GM21423 (cell line): ENCODE results near the gene RUNX2.

Source experiments
- ATAC-seq: cut with Tn5 transposase; IDR thresholded peaks from one replicate; pipeline ENCODE4 v1.9.1; 2021; ENCODE audit warnings: mild to moderate bottlenecking, moderate library complexity; ENCODE audit not compliant: unreplicated experiment

RUNX2 gene

DNA sequence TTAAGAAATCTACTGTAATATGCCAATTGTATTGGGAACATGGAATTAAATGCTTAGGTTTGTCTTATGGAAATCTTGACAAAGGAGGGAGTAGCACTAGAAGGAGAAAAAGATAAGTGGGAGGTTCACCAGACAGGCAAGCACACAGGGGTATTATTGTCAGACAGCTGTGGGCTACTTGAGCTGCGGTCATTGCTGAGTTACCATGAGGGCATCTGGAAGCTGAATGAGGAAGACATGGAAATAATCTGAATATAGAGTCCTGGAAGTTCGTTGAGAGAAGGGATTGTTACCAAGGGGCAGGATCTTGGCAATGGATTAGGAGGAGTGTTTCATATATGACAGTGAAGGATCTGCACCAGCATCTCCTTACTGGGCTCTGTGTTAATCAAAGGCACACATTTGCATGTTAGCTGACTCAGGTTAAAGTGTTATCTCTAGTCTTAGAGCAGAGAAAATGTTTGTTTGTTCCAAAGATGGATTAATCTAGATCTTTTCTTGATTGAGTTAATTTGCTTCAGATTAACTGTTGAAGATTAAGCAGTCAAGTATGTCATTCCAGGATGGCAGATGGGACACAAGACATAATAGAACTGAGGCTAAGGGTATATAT is 102.6 kb downstream of the RUNX2 start:
- no peak for ATAC-seq

DNA sequence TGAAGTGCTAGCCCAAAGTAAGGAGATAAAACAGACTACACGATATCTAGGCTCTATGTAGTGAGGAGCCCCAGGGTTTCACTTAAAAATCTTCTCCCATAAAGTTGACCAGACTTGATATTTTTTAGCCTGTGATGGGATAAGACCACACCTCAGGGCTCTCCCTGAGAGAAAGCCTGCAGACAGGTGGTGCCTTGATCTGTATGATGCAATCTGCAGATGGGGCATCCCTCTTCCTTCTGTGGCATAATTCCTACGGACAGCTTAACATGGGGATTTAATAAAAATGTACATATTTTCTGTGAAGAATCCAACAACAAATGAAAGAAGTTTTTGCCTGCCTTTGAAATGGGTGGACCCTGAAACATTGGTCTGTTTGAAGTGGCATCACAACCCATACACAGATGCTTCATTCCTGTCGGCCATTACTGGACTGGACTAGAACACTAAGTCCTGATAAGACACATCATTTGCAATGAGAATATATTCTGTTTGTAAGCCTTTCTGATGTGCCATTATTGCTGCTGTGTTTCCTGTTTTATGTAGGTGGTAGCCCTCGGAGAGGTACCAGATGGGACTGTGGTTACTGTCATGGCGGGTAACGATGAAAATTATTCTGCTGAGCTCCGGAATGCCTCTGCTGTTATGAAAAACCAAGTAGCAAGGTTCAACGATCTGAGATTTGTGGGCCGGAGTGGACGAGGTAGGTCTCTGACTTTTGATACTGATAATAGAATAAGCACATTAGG is 103.4 kb downstream of the RUNX2 start:
- ATAC-seq = no peak

DNA sequence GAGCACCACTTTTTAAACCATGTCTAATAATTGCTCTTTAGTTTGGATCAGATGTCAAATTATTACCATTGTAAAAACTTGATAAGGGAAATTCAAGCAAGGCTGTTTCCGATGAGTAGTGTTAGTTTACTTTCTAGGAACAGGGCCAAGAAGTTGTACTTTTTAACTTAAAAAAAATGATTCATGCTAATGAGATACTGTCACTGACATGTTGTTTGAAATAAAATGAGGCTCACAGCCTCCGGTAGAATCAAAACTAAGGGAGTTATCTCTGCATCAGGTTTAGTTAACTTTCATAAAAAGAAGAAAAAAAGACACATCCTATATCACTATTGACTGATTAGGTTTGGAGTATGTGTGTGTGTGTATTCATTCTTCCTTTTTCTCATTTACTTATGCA is 104.8 kb downstream of the RUNX2 start:
- ATAC-seq = no peak

DNA sequence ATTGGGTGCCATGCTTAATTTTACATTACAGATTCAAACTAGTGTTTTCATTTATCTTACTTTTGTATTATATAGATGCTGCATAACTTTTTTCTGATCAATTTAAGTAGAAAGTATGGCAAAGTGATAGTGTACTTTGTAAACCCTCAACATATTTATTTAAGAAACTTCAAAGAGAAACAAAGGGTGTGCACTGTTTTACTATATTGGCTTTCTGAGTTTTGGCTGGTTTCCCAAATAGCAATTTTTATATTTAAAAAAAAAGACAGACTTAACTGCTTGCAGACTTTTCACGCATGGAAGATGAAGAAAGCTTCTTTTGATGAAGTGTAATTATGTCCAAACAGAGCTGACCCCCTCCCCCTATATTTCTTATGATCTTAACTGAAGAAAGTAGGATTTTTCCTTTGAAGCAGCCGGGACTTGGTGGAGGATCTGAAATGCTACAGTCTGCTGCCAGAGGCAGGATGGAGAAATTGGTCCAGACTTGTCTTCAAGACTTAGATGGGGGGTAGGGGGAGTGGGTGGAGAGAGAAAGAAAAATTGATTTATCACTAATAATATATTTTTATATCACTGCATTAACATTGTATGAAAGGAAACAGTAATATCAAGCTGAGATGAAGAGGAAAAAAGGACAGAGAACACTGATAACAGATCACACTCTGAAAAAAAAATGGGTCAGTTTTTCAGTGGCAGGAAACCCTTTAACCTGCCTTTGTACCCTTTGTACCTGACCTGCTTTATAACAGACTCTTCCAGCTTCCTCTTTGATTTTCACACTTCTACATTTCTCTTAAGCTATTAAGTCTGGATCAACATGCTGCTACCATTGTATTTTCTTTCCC is 105.6 kb downstream of the RUNX2 start:
- ATAC-seq = no peak

DNA sequence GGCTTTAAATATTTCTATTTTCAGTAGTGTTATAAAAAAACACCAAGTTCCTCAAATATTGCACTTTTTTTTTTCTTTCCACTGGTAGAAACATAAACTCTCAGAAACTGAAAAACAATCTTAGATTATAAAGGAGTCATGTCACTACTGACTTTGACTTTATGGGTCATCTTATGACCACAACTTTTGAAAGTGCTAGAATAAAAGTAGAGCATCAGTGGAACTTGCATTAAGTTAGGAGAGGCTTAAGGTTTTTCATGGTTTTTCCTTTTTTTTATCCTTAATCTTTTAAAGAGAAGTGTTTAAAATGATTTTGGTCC is 106.2 kb downstream of the RUNX2 start:
- ATAC-seq = no peak

DNA sequence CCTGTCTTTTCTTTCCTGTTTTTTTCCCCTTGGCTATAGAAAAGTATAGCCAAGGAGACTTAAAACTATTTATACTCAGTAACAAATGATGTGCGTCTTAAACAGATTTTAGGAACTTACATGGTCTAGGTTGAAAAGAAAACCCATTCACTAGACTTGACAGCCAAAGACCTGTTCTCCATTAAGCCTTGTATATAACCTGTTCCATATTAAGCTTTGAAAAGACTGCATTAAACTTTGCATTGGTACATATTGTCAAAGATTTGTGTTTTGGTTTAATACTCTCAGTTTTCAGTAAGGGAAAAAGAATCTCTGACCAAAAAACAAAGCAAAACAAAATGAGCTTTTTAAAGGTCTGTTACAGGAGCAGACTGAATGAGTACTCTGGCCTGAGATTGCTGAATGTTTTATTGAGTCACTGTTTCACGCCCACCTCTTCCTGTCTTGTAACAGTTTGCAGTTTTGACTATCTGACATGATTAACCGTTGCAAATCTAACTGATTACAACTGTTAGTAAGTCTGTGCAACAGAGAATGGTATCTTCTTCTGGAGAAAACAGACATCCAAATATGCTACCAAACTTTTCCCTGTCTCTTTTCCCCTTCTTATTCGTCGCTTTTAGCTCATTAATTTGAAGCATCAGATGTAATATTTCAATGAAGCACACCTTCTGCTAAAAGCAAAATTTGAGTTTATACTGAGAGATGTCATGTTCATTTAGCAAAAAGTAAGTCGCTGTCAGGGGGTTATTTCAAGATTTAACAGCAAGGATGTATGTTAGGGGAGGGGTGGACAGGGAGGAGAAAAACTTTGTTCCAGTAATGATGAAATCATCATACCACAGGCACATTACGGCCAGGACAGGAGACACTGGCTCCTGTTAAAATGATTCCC is 108.7 kb downstream of the RUNX2 start:
- ATAC-seq = no peak

DNA sequence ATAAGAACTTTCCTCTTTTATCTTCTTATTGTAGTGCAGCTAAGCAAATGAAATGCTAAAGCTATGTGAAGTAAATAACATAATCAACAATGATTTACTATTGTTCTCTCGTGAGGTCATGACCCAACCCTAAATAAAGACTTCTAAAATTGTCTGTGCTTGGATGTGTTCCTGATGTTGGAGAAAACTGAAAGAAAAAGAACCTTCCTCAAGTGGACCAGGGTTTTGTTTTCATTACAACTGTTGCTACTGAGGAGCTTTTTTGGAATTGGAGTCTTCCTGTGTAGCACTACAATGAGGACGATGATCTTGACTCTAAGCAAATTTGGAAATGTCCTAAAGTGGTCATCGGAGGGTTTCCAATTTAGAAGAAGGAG is 109.3 kb downstream of the RUNX2 start:
- no peak for ATAC-seq

DNA sequence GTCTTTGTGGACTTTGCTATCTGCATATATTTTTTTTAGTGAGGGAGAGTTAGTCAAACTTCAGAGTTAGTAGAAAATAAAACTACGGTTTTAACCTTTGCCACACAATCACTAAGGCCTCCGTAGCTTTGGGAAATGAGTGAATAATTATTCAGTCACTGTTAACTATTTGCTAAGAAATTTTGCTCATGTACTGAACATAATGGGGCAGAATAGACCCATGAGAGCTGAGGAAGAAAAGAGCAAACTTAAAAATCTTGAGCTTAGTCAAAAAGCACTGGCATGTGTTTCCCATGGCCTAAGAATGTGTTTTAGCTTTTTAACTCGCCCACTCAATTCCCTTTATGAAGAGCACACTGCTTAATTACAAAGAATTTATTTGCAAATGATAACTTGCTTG is 110.0 kb downstream of the RUNX2 start:
- ATAC-seq = no peak

DNA sequence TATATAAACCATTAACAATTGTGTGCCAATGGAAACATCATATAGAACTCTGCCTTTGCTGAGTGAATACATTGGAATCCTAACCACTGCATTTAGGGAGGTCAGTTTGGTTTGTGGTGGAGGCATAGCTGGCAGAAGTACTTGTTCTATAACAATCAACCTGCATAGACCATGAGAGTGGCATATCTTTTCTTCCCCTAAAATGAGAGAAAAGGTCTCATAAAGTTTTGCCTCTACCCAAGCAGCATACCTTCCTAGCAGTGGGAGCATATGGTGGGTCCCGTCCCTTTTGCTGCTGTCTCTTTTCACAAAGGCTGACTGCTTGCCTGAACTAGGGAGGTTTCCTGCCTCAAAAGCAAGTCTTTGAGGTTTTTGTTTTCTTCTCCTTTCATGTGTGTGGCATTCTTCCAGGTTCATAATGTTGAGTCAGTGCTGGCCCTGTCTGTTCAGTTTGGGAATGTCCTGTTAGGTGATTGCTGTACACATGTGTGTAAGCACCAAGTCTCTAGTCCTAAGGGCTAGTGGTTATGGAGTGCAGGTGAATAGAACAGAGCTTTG is 110.8 kb downstream of the RUNX2 start:
- ATAC-seq = no peak

DNA sequence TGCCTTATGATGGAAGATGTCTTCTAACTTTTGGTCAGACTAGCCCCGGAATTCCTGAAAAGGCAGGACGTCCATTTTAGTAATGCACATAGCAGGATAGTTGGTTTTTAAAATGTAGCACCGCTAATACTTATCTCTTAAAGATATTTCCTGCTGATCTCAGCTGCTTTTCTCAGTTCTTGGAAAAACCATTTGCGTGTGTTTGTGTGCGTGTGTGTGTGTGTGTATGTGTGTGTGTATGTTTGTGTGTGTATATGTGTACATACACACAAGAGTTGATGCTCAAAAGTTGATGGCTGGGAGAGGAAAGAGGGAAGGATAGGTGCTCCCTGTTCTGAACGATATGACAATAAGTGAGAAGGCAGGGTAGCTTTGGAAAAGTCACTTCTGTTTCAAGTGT is 111.3 kb downstream of the RUNX2 start:
- ATAC-seq = no peak

DNA sequence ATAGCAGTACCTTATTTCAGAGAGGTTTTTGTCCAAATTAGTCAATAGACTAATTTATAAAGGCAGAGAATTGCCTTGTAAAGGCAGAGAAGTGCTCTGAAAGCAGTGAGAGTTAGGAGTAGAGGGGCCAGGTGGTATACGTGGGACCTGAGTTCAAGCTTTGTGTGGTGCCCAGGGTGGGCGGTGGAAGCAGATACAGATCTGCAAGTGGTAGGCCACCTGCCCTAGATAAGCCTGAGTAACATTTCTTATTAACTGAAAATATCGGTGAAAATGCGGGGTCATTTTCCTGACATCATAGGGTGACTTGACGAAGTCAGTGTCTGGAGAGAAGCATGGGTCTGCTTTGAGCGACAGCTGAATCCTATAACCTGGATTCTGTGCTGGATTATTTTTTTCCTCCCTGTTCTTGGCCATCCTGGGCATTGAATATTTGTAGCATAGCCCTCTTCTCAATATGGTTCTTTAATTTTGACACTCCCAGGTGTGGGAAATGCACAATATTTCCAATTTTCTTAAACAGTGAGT is 111.8 kb downstream of the RUNX2 start:
- no peak for ATAC-seq

DNA sequence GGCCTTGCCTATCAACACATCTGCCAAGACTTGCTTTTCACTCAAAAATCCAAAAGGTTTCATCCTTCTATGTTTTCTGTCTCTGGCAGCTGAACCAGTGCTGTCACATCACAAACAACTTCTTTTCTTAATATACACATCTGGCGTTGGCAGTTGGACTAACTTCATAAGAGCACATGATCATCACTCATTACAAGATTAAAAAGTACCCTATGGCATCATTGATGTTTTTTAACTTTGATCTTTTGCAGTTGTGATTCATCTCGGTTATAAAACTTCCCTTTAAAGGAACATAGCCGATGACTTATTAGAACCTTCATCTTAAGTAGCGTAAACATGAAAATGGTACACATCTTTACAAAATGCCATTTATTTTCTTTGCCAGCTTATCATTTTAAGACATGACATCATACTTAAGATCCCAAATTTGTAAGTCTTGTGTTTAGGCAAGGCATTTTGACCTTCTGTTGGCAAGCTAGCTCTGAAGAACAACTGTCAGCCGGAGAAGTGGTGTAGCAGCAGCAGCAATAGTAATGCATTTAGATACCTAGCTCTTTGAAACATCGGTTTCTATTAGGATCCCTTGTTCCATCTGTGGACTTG is 113.8 kb downstream of the RUNX2 start:
- no peak for ATAC-seq

DNA sequence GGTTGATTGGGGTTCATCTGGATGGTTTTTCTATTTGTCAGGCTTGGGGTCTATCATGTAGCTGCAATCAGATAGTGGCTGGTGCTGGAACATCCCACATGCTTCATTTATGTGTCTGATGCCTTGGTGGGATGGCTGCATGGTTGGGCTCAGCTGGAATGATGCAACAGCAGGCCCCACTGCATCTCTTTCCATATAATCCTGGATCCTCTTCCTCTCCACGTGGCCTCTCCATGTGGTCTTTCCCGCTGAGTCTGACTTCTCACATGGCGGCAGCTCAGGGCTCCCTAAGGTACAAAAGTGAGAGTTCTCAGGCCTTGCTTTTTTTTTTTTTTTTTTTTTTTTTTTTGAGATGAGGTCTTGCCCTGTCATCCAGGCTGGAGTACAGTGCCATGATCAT is 114.6 kb downstream of the RUNX2 start:
- no peak for ATAC-seq

DNA sequence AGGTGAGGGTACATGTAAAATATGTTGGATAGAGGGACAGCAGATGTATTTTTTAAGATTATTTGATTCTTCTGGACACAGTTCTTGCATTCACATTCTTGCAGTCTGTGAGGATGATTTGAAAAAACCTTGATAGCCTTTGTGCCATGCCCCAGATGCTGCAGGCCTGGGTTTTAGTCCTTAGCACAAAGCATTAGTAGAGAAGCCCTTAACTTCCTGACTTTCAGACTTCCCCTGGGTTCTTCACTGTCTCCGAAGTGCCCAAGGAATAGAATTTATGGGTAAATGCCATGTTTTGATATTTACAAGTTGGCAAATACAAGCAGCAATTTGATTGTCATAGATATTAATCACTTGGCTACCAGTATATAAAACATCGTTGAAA is 117.2 kb downstream of the RUNX2 start:
- no peak for ATAC-seq

DNA sequence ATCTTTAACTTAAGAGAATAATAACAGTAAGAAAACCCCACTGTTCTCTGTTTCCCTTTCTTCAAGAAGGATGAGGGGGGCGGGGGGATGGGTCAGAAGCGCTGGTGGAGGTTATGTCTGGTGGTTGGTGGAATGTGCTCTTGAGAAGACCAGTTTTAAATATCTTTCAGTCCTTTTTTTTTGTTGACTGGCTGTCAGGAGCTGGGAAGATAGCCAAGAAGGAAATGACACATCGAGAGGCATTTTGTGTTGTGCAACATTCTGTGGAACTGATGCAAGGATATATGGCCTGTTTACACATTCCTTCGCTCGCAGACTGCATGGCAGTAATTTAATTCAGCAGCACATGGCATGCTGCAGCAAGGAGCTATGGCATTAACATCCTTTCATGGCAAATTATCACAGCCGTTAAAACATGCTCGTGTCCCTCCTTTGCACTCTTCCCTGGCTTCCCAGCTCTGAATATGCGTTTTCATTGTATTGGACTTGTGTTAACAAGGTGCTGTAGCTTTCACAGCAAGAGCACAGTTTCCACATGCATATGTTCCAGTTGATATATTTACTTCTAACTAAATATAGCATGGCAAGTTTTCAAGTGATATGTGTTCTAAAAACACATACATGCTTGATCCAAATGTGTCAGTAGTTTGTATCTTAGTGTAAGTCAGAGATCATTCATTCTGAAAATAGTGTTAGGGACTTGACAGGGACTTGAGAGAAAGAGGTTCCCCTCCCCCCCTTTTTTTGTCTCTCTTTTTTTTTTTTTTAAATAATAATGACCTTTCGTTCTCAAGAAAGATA is 117.8 kb downstream of the RUNX2 start:
- no peak for ATAC-seq

DNA sequence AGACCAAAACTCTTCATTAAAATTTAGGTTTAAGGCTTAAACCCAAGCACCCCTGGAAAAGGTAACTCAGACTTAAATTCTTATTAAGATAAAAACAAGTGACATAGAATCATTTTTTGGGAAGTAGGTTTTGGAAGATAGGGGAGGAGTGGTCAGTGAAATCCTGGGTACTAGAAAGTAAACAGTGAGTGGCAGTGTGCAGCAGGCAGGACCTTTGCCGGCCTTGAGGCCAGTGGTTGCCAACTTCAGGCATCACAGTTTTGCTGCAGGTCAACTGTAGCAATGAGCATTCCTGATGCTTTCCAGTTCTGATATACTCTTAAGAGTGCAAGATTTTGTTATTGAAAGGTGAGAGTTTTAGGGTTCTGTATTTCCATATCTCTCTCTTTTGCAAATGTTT is 118.9 kb downstream of the RUNX2 start:
- ATAC-seq = no peak

DNA sequence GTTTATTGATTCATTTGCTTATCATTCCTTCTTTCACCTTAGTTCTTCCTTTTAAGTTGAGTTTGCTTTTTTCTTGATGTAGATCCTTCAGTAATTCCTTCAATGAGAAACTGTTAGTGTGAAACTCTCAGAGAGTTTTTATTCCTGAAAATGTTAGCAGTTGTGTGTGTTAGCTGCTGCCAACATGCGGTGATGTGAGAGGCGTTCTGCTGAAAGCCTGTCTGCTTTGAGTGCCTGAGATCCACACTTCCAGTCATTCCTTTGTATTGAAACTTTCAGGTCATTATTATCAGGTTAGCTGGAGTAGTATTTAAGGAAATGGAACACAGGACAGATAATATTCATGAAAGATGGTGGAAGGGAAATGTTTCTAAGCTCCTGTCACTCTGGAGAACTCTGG is 119.6 kb downstream of the RUNX2 start:
- ATAC-seq = no peak

DNA sequence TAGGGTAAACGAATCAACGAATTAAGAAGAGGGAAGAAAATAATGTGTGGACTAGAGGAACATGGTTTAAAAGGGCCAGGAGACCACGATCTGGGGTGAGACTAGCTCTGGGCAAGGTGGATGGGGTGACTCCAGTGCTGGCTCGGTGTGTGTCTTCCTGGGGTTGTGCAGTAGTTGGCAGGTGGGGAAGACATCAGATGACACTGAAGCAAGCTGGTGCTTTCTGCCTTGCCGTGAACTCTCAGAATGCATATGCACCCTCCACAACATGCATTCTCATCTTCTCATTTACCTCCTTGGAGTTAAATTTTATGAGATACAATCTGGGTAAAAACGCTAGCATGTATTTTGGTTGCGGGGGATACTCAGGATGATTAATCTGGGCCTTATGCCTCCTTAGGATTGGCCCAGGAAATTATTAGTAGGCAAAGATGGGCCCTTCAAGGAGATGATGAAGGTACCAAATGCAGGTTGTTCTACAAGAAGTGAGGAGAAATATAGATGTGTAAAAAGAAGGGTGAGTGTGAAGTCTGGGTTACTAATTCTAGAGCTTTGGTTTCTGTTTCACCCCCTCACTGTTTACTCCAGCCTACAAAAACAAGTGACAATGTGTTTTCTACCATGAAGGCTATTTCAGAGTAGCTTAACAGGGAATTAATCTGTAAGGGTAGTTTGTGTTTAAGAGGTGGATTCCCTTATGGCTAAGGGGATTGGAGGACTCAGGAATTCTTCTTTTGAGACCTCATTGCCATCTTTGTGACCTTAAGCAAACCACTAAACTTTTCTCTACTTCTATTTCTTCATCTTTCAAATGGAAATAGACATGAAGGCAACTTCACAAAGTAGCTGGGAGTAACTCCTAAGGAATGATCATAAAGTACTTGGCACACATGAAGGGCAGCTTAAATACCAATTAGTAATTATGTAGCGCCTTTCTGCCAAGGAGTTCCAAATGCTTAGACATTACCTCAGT is 120.6 kb downstream of the RUNX2 start:
- ATAC-seq = no peak
